Neuron (in vitro differentiated cells): ENCODE results near the gene ZNF473.
"Not testable (repeated sequence)": the region's sequence is repeated elsewhere in the genome, so short reads cannot be mapped to it uniquely, and the experiment has no call there.

Experiments
- H2AFZ ChIP-seq: one replicate; pipeline ENCODE4 v1.6.1; 2013; ENCODE audit warnings: low read depth, mild to moderate bottlenecking, inconsistent platforms, low read length, moderate library complexity
- H3K27me3 ChIP-seq: one replicate; pipeline ENCODE4 v1.6.1; 2013; ENCODE audit warnings: low read length; ENCODE audit not compliant: insufficient read depth
- H3K36me3 ChIP-seq: one replicate; pipeline ENCODE4 v1.6.1; 2013; ENCODE audit warnings: low read length; ENCODE audit not compliant: insufficient read depth
- H3K4me1 ChIP-seq: one replicate; pipeline ENCODE4 v1.6.1; 2013; ENCODE audit warnings: low read length; ENCODE audit not compliant: insufficient read depth
- H3K4me3 ChIP-seq: 2 replicates; pipeline ENCODE4 v1.5.1; 2013; ENCODE audit warnings: mild to moderate bottlenecking, low read length, moderate library complexity
- H3K9me3 ChIP-seq: one replicate; pipeline ENCODE4 v1.6.1; 2013; ENCODE audit warnings: low read length

Gene ZNF473

DNA sequence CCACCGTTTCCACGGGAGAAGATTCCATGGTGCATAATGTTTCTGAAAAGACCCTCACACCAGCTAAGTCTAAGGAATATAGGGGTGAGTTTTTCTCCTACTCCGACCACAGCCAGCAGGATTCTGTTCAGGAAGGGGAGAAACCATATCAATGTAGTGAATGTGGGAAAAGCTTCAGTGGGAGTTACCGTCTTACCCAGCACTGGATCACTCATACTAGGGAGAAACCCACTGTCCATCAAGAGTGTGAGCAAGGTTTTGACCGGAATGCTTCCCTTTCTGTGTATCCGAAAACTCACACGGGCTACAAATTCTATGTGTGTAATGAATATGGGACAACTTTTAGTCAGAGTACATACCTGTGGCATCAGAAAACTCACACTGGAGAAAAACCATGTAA is 19.1 kb downstream of the ZNF473 start:
- no peaks in the 10 kb centered on the region for H3K4me1 ChIP-seq
- H2AFZ ChIP-seq, result no peak overlapping the region
- H3K27me3 ChIP-seq, result no peaks in the 10 kb centered on the region
- H3K9me3 ChIP-seq, result peaks cover 71% of the 10 kb centered on the region
- H3K4me3 ChIP-seq, result no peak overlapping the region
- peaks cover 86% of the 10 kb centered on the region for H3K36me3 ChIP-seq

DNA sequence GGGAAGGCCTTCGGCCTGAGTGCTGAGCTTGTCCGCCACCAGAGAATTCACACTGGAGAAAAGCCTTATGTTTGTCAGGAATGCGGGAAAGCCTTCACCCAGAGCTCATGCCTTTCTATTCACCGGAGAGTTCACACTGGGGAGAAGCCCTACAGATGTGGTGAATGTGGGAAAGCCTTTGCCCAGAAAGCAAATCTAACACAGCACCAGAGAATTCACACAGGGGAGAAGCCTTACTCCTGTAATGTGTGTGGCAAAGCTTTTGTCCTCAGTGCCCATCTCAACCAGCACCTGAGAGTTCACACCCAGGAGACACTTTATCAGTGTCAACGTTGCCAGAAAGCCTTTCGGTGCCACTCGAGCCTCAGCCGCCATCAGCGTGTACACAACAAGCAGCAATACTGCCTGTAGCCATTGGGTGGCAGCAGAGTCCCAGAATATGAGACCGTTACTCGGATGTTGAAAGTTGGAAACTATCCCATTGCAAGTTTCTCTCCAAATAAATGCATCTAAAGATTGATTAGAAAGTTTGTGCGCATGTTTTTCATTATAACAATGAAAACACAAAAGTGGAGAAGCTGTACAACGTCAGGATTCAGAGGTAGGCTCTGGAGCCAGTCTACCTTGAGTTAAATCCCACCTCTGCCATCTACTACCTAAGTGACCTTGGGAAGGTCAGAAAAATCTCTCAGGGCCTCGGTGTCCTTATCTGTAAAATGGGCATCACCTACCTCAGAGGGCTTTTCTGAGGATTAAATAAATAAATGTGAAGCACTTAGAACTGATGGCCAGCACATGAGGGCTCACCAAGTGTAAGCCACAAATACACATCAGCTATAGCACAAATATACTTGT is 21.1 kb downstream of the ZNF473 start:
- peaks cover 61% of the 10 kb centered on the region for H3K9me3 ChIP-seq
- H3K36me3 ChIP-seq, result peaks cover 67% of the 10 kb centered on the region
- H2AFZ ChIP-seq, result no peak overlapping the region
- no peak overlapping the region for H3K4me3 ChIP-seq
- H3K27me3 ChIP-seq, result no peaks in the 10 kb centered on the region
- H3K4me1 ChIP-seq, result peaks cover 4% of the 10 kb centered on the region

DNA sequence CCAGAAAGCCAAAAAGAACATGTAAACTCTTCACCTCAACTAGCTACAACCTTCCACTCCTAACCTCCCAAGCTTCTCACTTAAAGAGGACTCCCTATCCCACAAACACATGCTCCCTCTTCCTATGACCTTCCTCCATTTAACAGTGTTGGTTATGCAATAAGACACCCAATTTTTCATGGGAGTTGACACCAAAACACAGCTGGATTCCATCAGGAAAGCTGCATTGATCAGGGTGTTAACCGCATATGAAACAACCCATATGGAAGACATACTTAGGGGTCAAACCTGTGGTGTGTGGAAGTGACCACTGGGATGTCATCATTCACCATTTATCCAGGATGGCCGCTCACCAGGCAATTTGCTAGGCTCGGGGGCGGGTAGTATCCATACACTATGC is 21.9 kb downstream of the ZNF473 start:
- Histone ChIP-seq H2AFZ (no peak overlapping the region), H3K4me3 (no peak overlapping the region), H3K36me3 (peaks cover 59% of the 10 kb centered on the region), H3K9me3 (peaks cover 53% of the 10 kb centered on the region), H3K4me1 (peaks cover 4% of the 10 kb centered on the region), H3K27me3 (no peaks in the 10 kb centered on the region)

DNA sequence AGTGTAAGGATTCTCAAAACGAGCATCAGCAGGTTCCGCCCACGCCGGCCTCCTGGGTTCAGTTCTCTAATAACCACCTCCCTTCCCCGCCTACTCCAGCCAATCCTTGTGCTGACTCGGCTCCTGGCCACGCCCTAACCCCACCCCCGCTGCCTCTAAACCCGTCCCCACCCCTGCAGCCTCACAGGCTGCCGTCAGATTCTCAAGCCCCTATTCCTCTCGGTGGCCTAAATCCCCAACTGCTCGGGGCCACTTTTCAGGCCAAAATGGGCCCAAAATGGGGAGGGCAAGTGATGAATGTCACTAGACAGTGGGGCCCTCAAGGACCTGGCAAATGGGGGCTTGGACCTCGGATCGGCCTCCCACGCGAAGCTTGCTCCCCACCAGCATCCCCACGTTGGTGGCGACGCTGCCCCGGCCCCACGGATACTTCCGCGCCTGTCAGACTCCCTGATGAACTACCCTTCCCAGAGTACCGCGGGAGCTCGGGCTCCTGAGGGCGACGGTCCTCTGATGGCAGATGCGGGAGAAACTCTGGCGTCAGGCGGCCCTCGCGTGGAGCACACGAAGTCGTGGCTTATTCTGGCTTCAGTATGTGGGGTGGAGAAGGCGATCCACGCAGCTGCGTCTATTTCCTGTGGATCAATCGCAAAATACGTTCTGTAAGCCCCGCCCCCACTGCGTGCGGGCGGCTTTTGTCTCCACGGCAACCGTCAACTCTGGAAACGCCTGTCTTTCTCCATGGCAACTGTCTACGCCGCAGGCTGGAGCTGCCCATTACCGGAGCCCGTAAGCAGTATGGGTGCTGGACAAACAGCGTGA is 24.8 kb downstream of the ZNF473 start:
- H3K4me3 ChIP-seq, result no peak overlapping the region
- H3K27me3 ChIP-seq, result no peaks in the 10 kb centered on the region
- H3K4me1 ChIP-seq, result peaks cover 4% of the 10 kb centered on the region
- H2AFZ ChIP-seq, result no peak overlapping the region
- peaks cover 33% of the 10 kb centered on the region for H3K36me3 ChIP-seq
- H3K9me3 ChIP-seq, result peaks cover 27% of the 10 kb centered on the region

DNA sequence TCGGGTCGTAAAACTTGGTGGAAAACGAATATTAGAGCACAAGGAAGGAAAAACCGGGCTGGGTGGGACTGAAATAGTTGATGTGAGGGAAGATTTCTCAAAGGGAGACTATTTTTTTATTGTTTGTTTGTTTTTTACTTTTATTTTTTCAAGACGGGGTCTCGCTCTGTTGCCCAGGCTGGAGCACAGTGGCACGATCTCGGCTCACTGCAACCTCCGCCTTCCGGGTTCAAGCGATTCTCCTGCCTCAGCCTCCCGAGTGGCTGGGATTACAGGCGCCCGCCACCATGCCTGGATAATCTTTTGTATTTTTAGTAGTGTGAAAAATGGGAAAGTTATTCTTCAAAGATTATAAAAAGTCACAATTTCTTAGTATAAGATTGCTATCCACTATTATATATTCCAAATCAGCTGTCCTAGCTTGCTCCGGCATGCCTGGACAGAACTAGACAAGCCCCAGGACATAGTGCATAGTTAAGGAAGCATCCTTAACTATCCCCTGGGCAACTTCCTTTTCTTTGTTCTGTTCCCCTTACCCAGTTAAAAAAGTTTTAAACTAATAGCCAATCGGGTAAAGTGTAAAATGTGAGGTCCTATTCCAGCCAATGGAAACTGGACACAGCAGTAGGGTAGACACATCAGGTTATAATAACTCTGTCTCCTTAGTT is 25.6 kb downstream of the ZNF473 start:
- H2AFZ ChIP-seq, H3K4me1 ChIP-seq, H3K27me3 ChIP-seq, H3K4me3 ChIP-seq: not testable (repeated sequence)
- Histone ChIP-seq H3K9me3 (peaks cover 19% of the 10 kb centered on the region), H3K36me3 (peaks cover 26% of the 10 kb centered on the region)

DNA sequence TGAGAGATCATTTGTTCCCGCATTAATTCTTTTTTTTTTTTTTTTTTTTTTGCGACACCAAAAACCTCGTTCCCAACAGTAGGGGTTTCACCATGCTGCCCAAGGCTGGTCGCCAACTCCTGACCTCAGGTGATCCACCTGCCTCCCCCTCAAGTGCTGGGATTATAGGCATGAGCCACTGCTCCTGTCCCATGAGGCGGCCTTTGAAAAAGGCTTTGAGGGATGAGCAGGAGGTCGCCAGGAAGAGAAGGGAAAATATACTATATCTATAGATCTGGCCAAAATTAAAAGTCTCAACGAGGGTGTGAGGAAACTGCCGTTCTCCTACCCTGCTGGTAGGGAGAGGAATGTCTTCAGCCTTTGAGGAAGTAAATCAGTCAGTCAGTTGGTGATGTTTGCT is 26.2 kb downstream of the ZNF473 start:
- Histone ChIP-seq H3K36me3 (peaks cover 20% of the 10 kb centered on the region), H2AFZ (no peak overlapping the region), H3K9me3 (peaks cover 13% of the 10 kb centered on the region), H3K4me1 (peaks cover 4% of the 10 kb centered on the region), H3K4me3 (no peak overlapping the region), H3K27me3 (no peaks in the 10 kb centered on the region)

DNA sequence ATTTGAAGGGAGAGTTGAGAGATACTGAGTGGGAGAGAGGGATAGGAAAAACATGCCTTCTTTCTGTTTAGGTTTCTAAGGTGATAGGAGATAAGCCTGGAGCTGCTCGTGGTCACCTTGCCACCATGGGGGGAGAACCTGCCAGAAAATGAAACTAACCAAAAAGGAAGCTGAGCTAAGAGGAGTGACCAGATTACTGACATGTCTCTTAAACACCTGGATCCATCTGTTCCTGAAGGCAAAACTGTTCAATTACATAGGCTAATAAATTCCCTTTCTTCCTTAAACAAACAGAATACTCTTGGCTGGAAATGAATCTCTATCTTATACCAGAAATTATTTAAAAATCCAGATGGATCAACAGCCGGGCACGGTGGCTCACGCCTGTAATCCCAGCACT is 27.3 kb downstream of the ZNF473 start:
- H3K4me3 ChIP-seq, result no peak overlapping the region
- no peaks in the 10 kb centered on the region for H3K27me3 ChIP-seq
- peaks cover 8% of the 10 kb centered on the region for H3K9me3 ChIP-seq
- peaks cover 4% of the 10 kb centered on the region for H3K4me1 ChIP-seq
- H3K36me3 ChIP-seq, result peaks cover 8% of the 10 kb centered on the region
- no peak overlapping the region for H2AFZ ChIP-seq

DNA sequence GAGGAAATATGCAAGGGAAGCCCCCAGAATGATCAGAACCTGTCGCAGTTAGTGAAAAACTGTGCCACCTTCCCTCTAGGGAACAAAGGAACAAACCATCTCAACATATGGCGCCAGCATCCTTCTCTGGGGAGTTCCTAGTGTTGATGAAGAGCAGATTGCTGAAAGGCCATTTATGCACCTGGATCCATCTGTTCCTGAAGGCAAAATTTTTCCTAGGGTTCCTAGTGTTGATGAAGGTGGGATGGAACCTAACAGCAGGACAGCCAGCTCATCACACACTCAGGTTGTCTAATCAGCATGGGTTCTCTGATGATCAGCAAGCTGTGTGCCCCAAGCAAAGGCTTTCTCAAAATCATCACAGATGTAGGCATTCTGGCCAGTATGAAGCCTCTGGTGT is 32.6 kb downstream of the ZNF473 start:
- Histone ChIP-seq H3K4me1 (no peaks in the 10 kb centered on the region), H3K9me3 (peaks cover 13% of the 10 kb centered on the region), H3K36me3 (no peaks in the 10 kb centered on the region), H3K27me3 (no peaks in the 10 kb centered on the region), H2AFZ (no peak overlapping the region), H3K4me3 (no peak overlapping the region)

DNA sequence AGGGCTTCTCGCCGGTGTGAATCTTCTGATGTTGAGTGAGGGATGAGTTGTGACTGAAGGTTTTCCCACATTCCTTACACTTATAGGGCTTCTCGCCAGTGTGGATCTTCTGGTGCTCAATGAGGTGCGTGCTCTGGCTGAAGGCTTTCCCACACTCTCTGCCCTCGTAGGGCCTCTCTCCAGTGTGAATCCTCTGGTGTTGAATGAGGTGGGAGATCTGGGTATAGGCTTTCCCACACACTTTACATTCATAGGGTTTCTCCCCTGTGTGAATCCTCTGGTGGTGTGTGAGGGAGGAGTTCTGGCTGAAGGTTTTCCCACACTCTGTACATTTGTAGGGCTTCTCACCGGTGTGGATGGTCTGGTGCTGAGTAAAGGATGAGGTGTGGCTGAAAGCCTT is 33.2 kb downstream of the ZNF473 start:
- Histone ChIP-seq H3K9me3 (peaks cover 13% of the 10 kb centered on the region), H3K36me3 (no peaks in the 10 kb centered on the region), H2AFZ (no peak overlapping the region), H3K4me1 (no peaks in the 10 kb centered on the region), H3K27me3 (no peaks in the 10 kb centered on the region), H3K4me3 (no peak overlapping the region)

DNA sequence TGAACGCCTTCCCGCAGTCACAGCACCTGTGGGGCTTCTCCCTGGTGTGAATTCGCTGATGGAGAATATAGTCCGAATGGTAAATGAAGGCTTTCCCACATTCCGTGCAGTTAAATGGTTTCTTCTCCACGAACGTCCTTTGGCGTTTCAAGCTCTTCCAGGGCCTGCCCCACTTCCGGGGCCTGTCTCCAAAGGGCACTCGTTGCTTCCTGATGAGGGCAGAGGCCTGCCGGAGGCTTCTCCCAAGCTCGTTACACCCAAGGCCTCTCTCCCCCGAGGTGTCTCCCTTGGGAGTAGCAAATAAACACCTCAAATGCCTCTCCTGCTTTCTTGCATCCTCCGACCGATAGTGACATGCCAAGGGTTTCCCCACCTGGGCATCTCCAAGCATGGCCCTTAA is 34.3 kb downstream of the ZNF473 start:
- H3K4me1 ChIP-seq, result no peaks in the 10 kb centered on the region
- no peaks in the 10 kb centered on the region for H3K36me3 ChIP-seq
- H3K9me3 ChIP-seq, result peaks cover 13% of the 10 kb centered on the region
- H3K4me3 ChIP-seq, result no peak overlapping the region
- H3K27me3 ChIP-seq, result no peaks in the 10 kb centered on the region
- H2AFZ ChIP-seq, result no peak overlapping the region

DNA sequence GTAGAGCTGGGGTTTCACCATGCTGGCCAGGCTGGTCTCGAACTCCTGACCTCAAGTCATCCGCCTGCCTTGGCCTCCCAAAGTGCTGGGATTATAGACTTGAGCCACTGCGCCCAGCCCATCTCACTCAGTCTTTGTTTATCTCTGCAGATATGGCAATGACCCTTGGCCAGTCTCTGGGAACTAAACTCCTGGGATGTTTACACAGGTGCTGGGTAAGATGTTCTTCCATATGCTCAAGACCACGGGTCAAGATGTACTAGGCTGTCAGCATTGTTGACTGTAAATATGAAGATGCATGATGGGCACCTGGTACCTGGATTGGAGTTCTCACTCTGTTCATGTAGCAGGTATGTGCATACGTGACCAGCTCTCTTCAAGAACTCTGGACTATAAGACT is 35.8 kb downstream of the ZNF473 start:
- Histone ChIP-seq H3K9me3 (peaks cover 13% of the 10 kb centered on the region), H3K27me3 (no peaks in the 10 kb centered on the region), H2AFZ (no peak overlapping the region)

DNA sequence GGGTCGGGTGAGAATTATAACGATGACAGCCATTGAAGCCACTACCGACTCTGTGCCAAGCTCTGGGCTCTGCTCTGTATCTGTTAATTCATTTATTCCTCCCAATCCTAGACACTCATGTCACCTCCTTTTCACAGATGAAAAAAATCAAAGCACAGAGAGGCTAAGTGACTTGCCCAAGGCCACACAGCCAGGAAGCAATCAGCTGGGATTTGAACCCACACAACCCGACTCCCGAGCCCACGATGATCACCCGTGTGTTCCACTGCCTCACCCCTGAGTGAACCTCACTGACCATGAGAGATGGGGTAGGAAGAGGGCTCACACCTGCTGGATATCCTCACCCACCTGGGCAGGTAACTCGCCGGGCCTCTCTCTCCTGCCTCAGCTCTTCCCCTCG is 40.1 kb downstream of the ZNF473 start:
- Histone ChIP-seq H3K36me3 (no peaks in the 10 kb centered on the region), H3K4me3 (no peak overlapping the region), H2AFZ (no peak overlapping the region), H3K4me1 (no peaks in the 10 kb centered on the region), H3K27me3 (no peaks in the 10 kb centered on the region), H3K9me3 (no peaks in the 10 kb centered on the region)

More for the DNA sequence above, 35.8 kb downstream of the ZNF473 start:
- H3K36me3 ChIP-seq, result no peaks in the 10 kb centered on the region
- H3K4me3 ChIP-seq, result no peak overlapping the region
- H3K4me1 ChIP-seq, result no peaks in the 10 kb centered on the region

DNA sequence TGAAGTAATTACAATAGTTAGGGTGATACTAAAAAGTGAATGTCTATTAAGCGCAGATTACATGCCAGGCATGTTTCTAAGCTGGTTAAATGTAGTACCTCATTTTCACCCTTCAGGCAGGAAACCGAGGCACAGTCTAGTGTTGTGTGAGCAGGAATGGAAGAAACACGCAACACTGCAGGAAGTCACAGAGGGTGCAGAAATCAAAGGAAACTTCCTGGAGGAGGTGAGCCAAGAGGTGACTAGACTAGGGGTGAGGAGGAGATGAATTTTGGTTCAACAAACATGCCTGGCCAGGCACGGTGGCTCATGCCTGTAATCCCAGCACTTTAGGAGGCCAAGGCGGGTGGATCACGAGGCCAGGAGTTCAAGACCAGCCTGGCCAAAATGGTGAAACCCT is 41.8 kb downstream of the ZNF473 start:
- Histone ChIP-seq H3K36me3 (no peaks in the 10 kb centered on the region), H3K4me1 (no peaks in the 10 kb centered on the region), H3K27me3 (no peaks in the 10 kb centered on the region), H2AFZ (no peak overlapping the region), H3K9me3 (no peaks in the 10 kb centered on the region), H3K4me3 (no peak overlapping the region)
